ENCODE results near the gene C11orf68.
A peak's percentile ranks its signal among the peaks of the same experiment; 100 is the strongest.

The C11orf68 gene

GRCh38 chr11:65918211-65919140 lies at the start of gene C11orf68:
Gene C11orf68, minus strand, starts transcription at chr11:65919062. Its CDS starts 31 bp downstream, at chr11:65919031.
- Histone ChIP-seq H3K27me3 (ENCODE audit: control insufficient read depth, insufficient read depth, low read length) (no peaks in the 10 kb centered on the region), H3K9me3 (ENCODE audit: control insufficient read depth, insufficient read depth, low read length) (no peaks in the 10 kb centered on the region), H3K36me3 (ENCODE audit: control insufficient read depth, insufficient read depth, low read length) (peaks cover 9% of the 10 kb centered on the region), H3K4me3 (ENCODE audit: low read depth, low read length) (peak within 1 kb of the TSS; percentile 89), H3K9ac (ENCODE audit: low read depth, low read length) (peak within 1 kb of the TSS; percentile 88), H3K4me1 (ENCODE audit: control insufficient read depth, insufficient read depth, low read length) (peaks cover 2% of the 10 kb centered on the region)

- Histone ChIP-seq H3K4me3 (ENCODE audit: low read depth, low read length) (no peak overlapping the region), H3K9me3 (ENCODE audit: control insufficient read depth, insufficient read depth, low read length) (no peaks in the 10 kb centered on the region), H3K9ac (ENCODE audit: low read depth, low read length) (no peak overlapping the region), H3K36me3 (ENCODE audit: control insufficient read depth, insufficient read depth, low read length) (peaks cover 44% of the 10 kb centered on the region), H3K27me3 (ENCODE audit: control insufficient read depth, insufficient read depth, low read length) (no peaks in the 10 kb centered on the region), H3K4me1 (ENCODE audit: control insufficient read depth, insufficient read depth, low read length) (peaks cover 3% of the 10 kb centered on the region)
Measured at GRCh38 chr11:65967329-65967934, 48.6 kb upstream of the C11orf68 start.

DNA sequence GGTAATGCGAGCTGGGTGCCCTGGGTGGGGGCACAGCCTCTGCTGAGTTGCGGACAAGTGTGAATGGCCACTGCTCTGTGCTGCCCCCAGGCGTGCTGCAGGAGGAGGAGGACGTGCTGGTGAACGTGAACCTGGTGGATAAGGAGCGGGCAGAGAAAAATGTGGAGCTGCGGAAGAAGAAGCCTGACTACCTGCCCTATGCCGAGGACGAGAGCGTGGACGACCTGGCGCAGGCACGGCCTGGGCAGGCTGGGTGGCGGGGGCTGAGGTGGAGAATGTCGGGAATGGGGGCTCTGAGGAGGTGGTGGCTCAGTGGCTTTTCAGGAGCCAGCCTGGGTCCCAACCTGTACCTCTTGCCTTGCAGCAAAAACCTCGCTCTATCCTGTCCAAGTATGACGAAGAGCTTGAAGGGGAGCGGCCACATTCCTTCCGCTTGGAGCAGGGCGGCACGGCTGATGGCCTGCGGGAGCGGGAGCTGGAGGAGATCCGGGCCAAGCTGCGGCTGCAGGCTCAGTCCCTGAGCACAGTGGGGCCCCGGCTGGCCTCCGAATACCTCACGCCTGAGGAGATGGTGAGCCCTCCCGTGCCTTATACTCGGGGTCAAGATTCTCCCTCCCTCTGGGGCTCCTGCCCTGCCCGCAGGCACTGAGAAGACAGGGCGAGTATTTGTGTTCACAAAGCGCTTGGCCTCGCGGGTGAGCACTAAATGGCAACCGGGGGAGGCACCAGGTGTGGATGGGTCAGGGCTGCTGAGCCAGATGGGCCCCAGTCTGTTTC lies 47.3 kb upstream of the C11orf68 start:
- H3K4me3 ChIP-seq (ENCODE audit: low read depth, low read length): no peak overlapping the region
- no peak overlapping the region for H3K9ac ChIP-seq (ENCODE audit: low read depth, low read length)
- H3K36me3 ChIP-seq (ENCODE audit: control insufficient read depth, insufficient read depth, low read length): peaks cover 44% of the 10 kb centered on the region
- H3K9me3 ChIP-seq (ENCODE audit: control insufficient read depth, insufficient read depth, low read length): no peaks in the 10 kb centered on the region
- H3K4me1 ChIP-seq (ENCODE audit: control insufficient read depth, insufficient read depth, low read length): peaks cover 3% of the 10 kb centered on the region
- no peaks in the 10 kb centered on the region for H3K27me3 ChIP-seq (ENCODE audit: control insufficient read depth, insufficient read depth, low read length)

- H3K4me3 ChIP-seq (ENCODE audit: low read depth, low read length): no peak overlapping the region
- H3K9me3 ChIP-seq (ENCODE audit: control insufficient read depth, insufficient read depth, low read length): no peaks in the 10 kb centered on the region
- H3K4me1 ChIP-seq (ENCODE audit: control insufficient read depth, insufficient read depth, low read length): peaks cover 3% of the 10 kb centered on the region
- H3K9ac ChIP-seq (ENCODE audit: low read depth, low read length): no peak overlapping the region
- H3K36me3 ChIP-seq (ENCODE audit: control insufficient read depth, insufficient read depth, low read length): peaks cover 44% of the 10 kb centered on the region
- H3K27me3 ChIP-seq (ENCODE audit: control insufficient read depth, insufficient read depth, low read length): no peaks in the 10 kb centered on the region
Measured at GRCh38 chr11:65964906-65965305, 46.0 kb upstream of the C11orf68 start.

DNA sequence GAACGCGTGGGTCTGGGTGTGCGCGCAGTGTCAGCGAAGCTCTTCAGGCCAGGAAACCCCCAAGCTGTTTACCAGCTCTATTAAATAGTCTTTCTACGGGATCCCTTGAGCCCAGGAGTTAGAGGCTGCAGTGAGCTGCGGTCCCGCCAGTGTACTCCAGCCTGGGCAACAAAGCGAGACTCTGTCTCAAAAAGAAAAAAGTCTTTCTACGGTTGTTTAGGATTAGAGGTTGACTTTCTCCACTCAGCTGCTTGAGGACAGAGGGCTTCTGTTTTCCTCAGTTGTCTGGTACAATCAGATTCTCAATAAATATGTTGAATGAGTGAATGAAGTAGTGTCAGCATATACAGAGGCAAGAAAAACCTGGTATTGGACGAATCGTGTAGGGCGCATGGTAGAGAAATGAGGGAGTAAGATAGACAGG lies 43.3 kb upstream of the C11orf68 start:
- no peaks in the 10 kb centered on the region for H3K27me3 ChIP-seq (ENCODE audit: control insufficient read depth, insufficient read depth, low read length)
- H3K4me3 ChIP-seq (ENCODE audit: low read depth, low read length): peak overlapping the region; percentile 99
- H3K36me3 ChIP-seq (ENCODE audit: control insufficient read depth, insufficient read depth, low read length): peaks cover 32% of the 10 kb centered on the region
- H3K4me1 ChIP-seq (ENCODE audit: control insufficient read depth, insufficient read depth, low read length): peaks cover 3% of the 10 kb centered on the region
- H3K9ac ChIP-seq (ENCODE audit: low read depth, low read length): peak overlapping the region; percentile 70
- no peaks in the 10 kb centered on the region for H3K9me3 ChIP-seq (ENCODE audit: control insufficient read depth, insufficient read depth, low read length)

GRCh38 chr11:65961267-65962140 lies 42.6 kb upstream of the C11orf68 start, which contains the start of gene SART1:
Gene SART1, plus strand, starts transcription at chr11:65961734. Its CDS starts 47 bp downstream, at chr11:65961781.
- Histone ChIP-seq H3K9ac (ENCODE audit: low read depth, low read length) (peak within 1 kb of the TSS; percentile 94), H3K4me3 (ENCODE audit: low read depth, low read length) (peak within 1 kb of the TSS; percentile 99), H3K27me3 (ENCODE audit: control insufficient read depth, insufficient read depth, low read length) (no peaks in the 10 kb centered on the region), H3K4me1 (ENCODE audit: control insufficient read depth, insufficient read depth, low read length) (peaks cover 3% of the 10 kb centered on the region), H3K36me3 (ENCODE audit: control insufficient read depth, insufficient read depth, low read length) (peaks cover 26% of the 10 kb centered on the region), H3K9me3 (ENCODE audit: control insufficient read depth, insufficient read depth, low read length) (no peaks in the 10 kb centered on the region)

- H3K9ac ChIP-seq (ENCODE audit: low read depth, low read length): peak overlapping the region; percentile 94
Measured at GRCh38 chr11:65960824-65961266, 42.0 kb upstream of the C11orf68 start.

GRCh38 chr11:65958774-65959420 lies 40.0 kb upstream of the C11orf68 start:
- Histone ChIP-seq H3K9ac (ENCODE audit: low read depth, low read length) (no peak overlapping the region), H3K36me3 (ENCODE audit: control insufficient read depth, insufficient read depth, low read length) (peaks cover 2% of the 10 kb centered on the region), H3K27me3 (ENCODE audit: control insufficient read depth, insufficient read depth, low read length) (no peaks in the 10 kb centered on the region), H3K4me3 (ENCODE audit: low read depth, low read length) (no peak overlapping the region), H3K4me1 (ENCODE audit: control insufficient read depth, insufficient read depth, low read length) (peaks cover 3% of the 10 kb centered on the region), H3K9me3 (ENCODE audit: control insufficient read depth, insufficient read depth, low read length) (no peaks in the 10 kb centered on the region)

More at GRCh38 chr11:65960824-65961266, 42.0 kb upstream of the C11orf68 start:
- Histone ChIP-seq H3K4me3 (ENCODE audit: low read depth, low read length) (peak overlapping the region; percentile 99), H3K27me3 (ENCODE audit: control insufficient read depth, insufficient read depth, low read length) (no peaks in the 10 kb centered on the region), H3K9me3 (ENCODE audit: control insufficient read depth, insufficient read depth, low read length) (no peaks in the 10 kb centered on the region), H3K36me3 (ENCODE audit: control insufficient read depth, insufficient read depth, low read length) (peaks cover 19% of the 10 kb centered on the region), H3K4me1 (ENCODE audit: control insufficient read depth, insufficient read depth, low read length) (peaks cover 3% of the 10 kb centered on the region)

DNA sequence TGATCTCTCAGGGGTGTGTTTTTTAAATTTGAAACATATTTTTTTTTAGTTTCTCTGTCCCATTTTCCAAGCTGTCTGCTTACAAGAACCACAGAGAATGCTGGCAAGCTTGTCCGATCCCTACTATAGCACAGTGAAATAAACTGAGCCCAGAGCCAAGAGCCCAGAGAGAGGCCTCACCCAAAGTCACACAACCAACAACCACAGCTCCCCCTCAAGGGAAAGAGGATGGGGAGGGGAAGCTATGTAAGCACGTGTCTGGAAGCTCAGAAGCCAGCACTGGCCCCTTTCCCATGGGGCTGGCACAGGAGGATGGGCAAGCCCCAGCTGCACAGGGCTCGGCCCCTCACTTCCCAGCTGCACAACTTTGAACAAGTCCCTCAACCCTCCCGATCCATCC lies 39.4 kb upstream of the C11orf68 start:
- Histone ChIP-seq H3K4me1 (ENCODE audit: control insufficient read depth, insufficient read depth, low read length) (peaks cover 3% of the 10 kb centered on the region), H3K9me3 (ENCODE audit: control insufficient read depth, insufficient read depth, low read length) (no peaks in the 10 kb centered on the region), H3K36me3 (ENCODE audit: control insufficient read depth, insufficient read depth, low read length) (no peaks in the 10 kb centered on the region), H3K27me3 (ENCODE audit: control insufficient read depth, insufficient read depth, low read length) (no peaks in the 10 kb centered on the region), H3K4me3 (ENCODE audit: low read depth, low read length) (no peak overlapping the region), H3K9ac (ENCODE audit: low read depth, low read length) (no peak overlapping the region)

DNA sequence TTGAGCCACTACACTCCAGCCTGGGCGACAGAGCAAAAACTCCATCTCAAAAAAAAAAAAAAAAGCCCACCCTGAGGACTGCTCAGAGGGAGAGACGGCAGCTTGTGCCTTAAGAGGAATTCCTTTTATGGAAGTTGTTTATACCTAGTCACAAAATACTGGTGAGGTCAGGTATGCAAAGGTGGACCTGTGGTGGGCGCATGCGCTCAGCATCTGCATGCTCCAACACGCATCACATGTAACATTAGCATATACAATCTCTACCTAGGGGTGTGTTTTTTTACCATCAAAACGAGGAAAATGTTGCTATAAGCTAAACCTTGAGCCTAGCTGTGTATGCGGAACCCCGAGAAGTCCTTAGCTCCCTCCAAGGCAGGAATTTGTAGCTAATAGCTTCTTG lies 35.9 kb upstream of the C11orf68 start:
- no peaks in the 10 kb centered on the region for H3K27me3 ChIP-seq (ENCODE audit: control insufficient read depth, insufficient read depth, low read length)
- H3K4me1 ChIP-seq (ENCODE audit: control insufficient read depth, insufficient read depth, low read length): no peaks in the 10 kb centered on the region
- H3K9me3 ChIP-seq (ENCODE audit: control insufficient read depth, insufficient read depth, low read length): no peaks in the 10 kb centered on the region
- no peaks in the 10 kb centered on the region for H3K36me3 ChIP-seq (ENCODE audit: control insufficient read depth, insufficient read depth, low read length)
- no peak overlapping the region for H3K4me3 ChIP-seq (ENCODE audit: low read depth, low read length)
- no peak overlapping the region for H3K9ac ChIP-seq (ENCODE audit: low read depth, low read length)

Measured in iPS-15b (cell line).